SK-N-SH (cell line): ENCODE measurements around the gene PELI1. TPM values are rescaled to one million over a fixed set of nuclear protein-coding genes. Genes with fewer than 3 reads are reported as not detected.

Experiments used
- CTCF ChIA-PET: fragments of 300-600, 350-600 bp; formaldehyde crosslinking; extraction: SDS; loops from one replicate; lab custom pipeline; 2021; lab: Yijun Ruan, JAX
- POLR2A ChIA-PET: fragments of 350-600 bp; sonication (Branson Sonifier 250); formaldehyde crosslinking; extraction: SDS; loops from one replicate; lab custom pipeline; 2020; ENCODE audit warnings: antibody characterized with exemption, inconsistent platforms; lab: Yijun Ruan, JAX
- DNase-seq: peaks from one replicate; pipeline ENCODE4 v3.0.0; 2012
- H2AFZ ChIP-seq: fragments of 200-600 bp; sonication (generic); 2 replicates; pipeline ENCODE4 v1.8.1; 2016; ENCODE audit warnings: antibody characterized with exemption, mild to moderate bottlenecking, low read depth
- H3F3A ChIP-seq: fragments of 200-600 bp; sonication (generic); replicated peaks from 2 replicates; pipeline ENCODE3; 2016; ENCODE audit warnings: antibody characterized with exemption, mild to moderate bottlenecking; ENCODE audit not compliant: insufficient read depth
- H3K27ac ChIP-seq, 2 experiments: fragments of 200-500 bp in 1 of 2; fragments of 200-600 bp in 1 of 2; sonication (Bioruptor generic) in 1 of 2; sonication (generic), shearing (Covaris generic) in 1 of 2; 2 replicates each; pipeline versions ENCODE4 v1.5.1 to v1.6.1; 2014 to 2016; ENCODE audit warnings: low read depth in 2 of 2, inconsistent platforms in 1 of 2, low read length in 1 of 2, mild to moderate bottlenecking in 1 of 2, mixed read lengths in 1 of 2
- H3K27me3 ChIP-seq: fragments of 200-600 bp; sonication (generic), shearing (Covaris generic); 2 replicates; pipeline ENCODE4 v1.6.1; 2016; ENCODE audit warnings: mixed run types; ENCODE audit not compliant: insufficient read depth
- H3K36me3 ChIP-seq, 2 experiments: fragments of 200-500 bp in 1 of 2; fragments of 200-600 bp in 1 of 2; sonication (Bioruptor generic) in 1 of 2; sonication (generic) in 1 of 2; replicated peaks in 1 of 2; 2 replicates each; pipeline versions ENCODE3 to v1.5.1; 2014 to 2016; ENCODE audit warnings: low read length in 1 of 2, mild to moderate bottlenecking in 1 of 2; ENCODE audit not compliant: insufficient read depth in 2 of 2, control insufficient read depth in 1 of 2
- H3K4me1 ChIP-seq, 2 experiments: fragments of 200-500 bp in 1 of 2; fragments of 200-600 bp in 1 of 2; sonication (Bioruptor generic) in 1 of 2; sonication (generic), shearing (Covaris generic) in 1 of 2; 2 replicates each; pipeline versions ENCODE4 v1.5.1 to v1.6.1; 2014 to 2016; ENCODE audit warnings: low read depth in 1 of 2, low read length in 1 of 2, mixed run types in 1 of 2; ENCODE audit not compliant: insufficient read depth in 2 of 2, control insufficient read depth in 1 of 2
- H3K4me2 ChIP-seq: fragments of 200-600 bp; sonication (generic), shearing (Covaris generic); 2 replicates; pipeline ENCODE4 v1.6.1; 2017; ENCODE audit warnings: mixed run types
- H3K4me3 ChIP-seq, 2 experiments: fragments of 200-500 bp in 1 of 2; fragments of 200-600 bp in 1 of 2; sonication (Bioruptor generic) in 1 of 2; sonication (generic), shearing (Covaris generic) in 1 of 2; 2 replicates each; pipeline versions ENCODE4 v1.5.1 to v1.8.1; 2014 to 2016; ENCODE audit warnings: low read depth in 2 of 2, inconsistent platforms in 1 of 2, low read length in 1 of 2, mild to moderate bottlenecking in 1 of 2, mixed read lengths in 1 of 2, moderate library complexity in 1 of 2
- H3K79me2 ChIP-seq: fragments of 200-600 bp; sonication (generic); 2 replicates; pipeline ENCODE4 v1.8.1; 2017; ENCODE audit warnings: mild to moderate bottlenecking; ENCODE audit not compliant: insufficient read depth
- H3K9ac ChIP-seq: fragments of 200-600 bp; sonication (generic); 2 replicates; pipeline ENCODE4 v1.6.1; 2017; ENCODE audit warnings: mixed run types
- H3K9me2 ChIP-seq: fragments of 200-600 bp; sonication (generic); 2 replicates; pipeline ENCODE4 v1.6.1; 2017; ENCODE audit warnings: mixed run types
- H3K9me3 ChIP-seq: fragments of 200-600 bp; sonication (generic); 2 replicates; pipeline ENCODE4 v1.6.1; 2017; ENCODE audit warnings: mixed run types, mild to moderate bottlenecking, moderate library complexity
- H4K20me1 ChIP-seq: fragments of 200-600 bp; sonication (generic); 2 replicates; pipeline ENCODE4 v1.6.1; 2017; ENCODE audit warnings: mild to moderate bottlenecking, mixed run types; ENCODE audit not compliant: insufficient read depth
- EP300 ChIP-seq, 2 experiments: IDR thresholded peaks; 2 replicates each; pipeline versions ENCODE4 v1.4.0 to v1.6.1; 2012; ENCODE audit warnings: borderline replicate concordance in 1 of 2, low read depth in 1 of 2, low read length in 1 of 2
- FOXJ3 ChIP-seq: sonication (generic); formaldehyde crosslinking; IDR thresholded peaks from 2 replicates; pipeline ENCODE4 v1.5.1; 2020; ENCODE audit warnings: mild to moderate bottlenecking, missing genetic modification reagents
- GATA2 ChIP-seq: sonication (generic); formaldehyde crosslinking; IDR thresholded peaks from 2 replicates; pipeline ENCODE4 v1.5.0; 2020; ENCODE audit warnings: mild to moderate bottlenecking, missing genetic modification reagents
- PBX3 ChIP-seq: IDR thresholded peaks from 2 replicates; pipeline ENCODE4; 2012
- RAD21 ChIP-seq: IDR thresholded peaks from 2 replicates; pipeline ENCODE4 v1.6.1; 2012; ENCODE audit warnings: mild to moderate bottlenecking, low read length
- RCOR1 ChIP-seq: fragments of 150-350 bp; IDR thresholded peaks from 2 replicates; pipeline ENCODE4 v1.6.1; 2017; ENCODE audit warnings: antibody characterized with exemption, low read length
- RFX5 ChIP-seq: IDR thresholded peaks from 2 replicates; pipeline ENCODE4 v1.6.1; 2012; ENCODE audit warnings: mild to moderate bottlenecking, improper control_type of control experiment, low read length
- RXRA ChIP-seq: IDR thresholded peaks from 2 replicates; pipeline ENCODE4 v1.4.0; 2012; ENCODE audit warnings: low read depth, mild to moderate bottlenecking, borderline replicate concordance
- SMC3 ChIP-seq: IDR thresholded peaks from 2 replicates; pipeline ENCODE4 v1.6.1; 2012; ENCODE audit warnings: low read depth, low read length, improper control_type of control experiment
- TAF1 ChIP-seq: IDR thresholded peaks from 2 replicates; pipeline ENCODE4 v1.6.1; 2012; ENCODE audit warnings: low read depth, mild to moderate bottlenecking, low read length, moderate library complexity, borderline replicate concordance
- TEAD4 ChIP-seq: IDR thresholded peaks from 2 replicates; pipeline ENCODE4 v1.4.0; 2012; ENCODE audit warnings: mild to moderate bottlenecking, borderline replicate concordance; ENCODE audit not compliant: insufficient read depth
- ZBTB33 ChIP-seq: IDR thresholded peaks from 2 replicates; pipeline ENCODE4 v1.4.0; 2012; ENCODE audit warnings: low read depth, borderline replicate concordance
- WGBS: methylation state at CpG from one replicate; pipeline ENCODE4 v1.1.6; 2017; ENCODE audit warnings: low lambda C conversion rate; 5-methylcytosine and 5-hydroxymethylcytosine counted together
- polyA plus RNA-seq, 3 experiments: library from polyadenylated mRNA; depleted of rRNA; stranded (reverse); fragments of >200 nt; gene quantifications; 2 replicates each; pipeline ENCODE4 v1.2.3, GENCODE V29; 2012
- TF ChIP-seq, protein P1 (sequence below): IDR thresholded peaks from 2 replicates; pipeline ENCODE4 v1.4.0; 2012; ENCODE audit warnings: low read depth, borderline replicate concordance

Gene PELI1
- polyA plus RNA-seq, 1 of the 3 experiments (the other 2 are of a cell fraction), result 4.2 TPM

GRCh38 chr2:64049633-64050220, 94.5 kb downstream of the PELI1 start (continued):
- no peak for TF ChIP-seq TEAD4
- no peak for TF ChIP-seq FOXJ3 (CRISPR knock-in tag)
- peak; percentile 32; the same call in 1 of the 2 replicates for TF ChIP-seq RCOR1
- no peak for TF ChIP-seq PBX3
- peak; percentile 98 for TF ChIP-seq RAD21
- TF ChIP-seq TAF1, result no peak
- no peak for TF ChIP-seq EP300 (IDR thresholded peaks at IDR 0.05; ENCODE audit: borderline replicate concordance in 1 of 2, low read depth in 1 of 2, low read length in 1 of 2)
- TF ChIP-seq GATA2 (CRISPR knock-in tag), result no peak
- peak; percentile 94 for TF ChIP-seq SMC3
- TF ChIP-seq RFX5, result peak; percentile 33; the same call in 1 of the 2 replicates

GRCh38 chr2:64045938-64046337, 98.3 kb downstream of the PELI1 start:
- WGBS, result 86% methylated on average over 2 of the region's 2 CpGs

More at GRCh38 chr2:64045938-64046337, 98.3 kb downstream of the PELI1 start:
- CTCF ChIA-PET, result interaction anchor here (0.8 to 9.9 kb wide), 2 partner anchors 9 to 283 kb away, joined by 4 to 235 read pairs; no protein-coding TSS in a partner anchor
- H3K4me3 ChIP-seq, result no peak overlapping the region
- H3K36me3 ChIP-seq, result no peaks in the 10 kb centered on the region
- no peaks in the 10 kb centered on the region for H4K20me1 ChIP-seq
- H3K79me2 ChIP-seq, result no peaks in the 10 kb centered on the region
- TF ChIP-seq SMC3 (no peak), GATA2 (CRISPR knock-in tag) (no peak), ZBTB33 (no peak), RXRA (no peak), TAF1 (no peak), FOXJ3 (CRISPR knock-in tag) (no peak), RFX5 (no peak), TEAD4 (no peak)
- TF ChIP-seq, protein P1, sequence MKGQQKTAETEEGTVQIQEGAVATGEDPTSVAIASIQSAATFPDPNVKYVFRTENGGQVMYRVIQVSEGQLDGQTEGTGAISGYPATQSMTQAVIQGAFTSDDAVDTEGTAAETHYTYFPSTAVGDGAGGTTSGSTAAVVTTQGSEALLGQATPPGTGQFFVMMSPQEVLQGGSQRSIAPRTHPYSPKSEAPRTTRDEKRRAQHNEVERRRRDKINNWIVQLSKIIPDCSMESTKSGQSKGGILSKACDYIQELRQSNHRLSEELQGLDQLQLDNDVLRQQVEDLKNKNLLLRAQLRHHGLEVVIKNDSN, result no peak
- peaks cover 0 to 5% of the 10 kb centered on the region in 2 experiments; a peak in 1 of 4 replicates for H3K4me1 ChIP-seq
- H3K9me2 ChIP-seq, result no peaks in the 10 kb centered on the region
- H3K4me2 ChIP-seq, result no peak overlapping the region
- no peak overlapping the region for H2AFZ ChIP-seq
- no peaks in the 10 kb centered on the region for H3F3A ChIP-seq
- H3K27ac ChIP-seq, result no peak overlapping the region
- H3K9ac ChIP-seq, result no peak overlapping the region
- DNase-seq, result no peak
- H3K27me3 ChIP-seq, result no peaks in the 10 kb centered on the region
- no peaks in the 10 kb centered on the region for H3K9me3 ChIP-seq
- POLR2A ChIA-PET, result no interaction called here

Other genes with a start within 250 kb of the PELI1 start
- 5.3 and 8.0 TPM in 2 replicates for gene VPS54, start 125.0 kb downstream of the PELI1 start, polyA plus RNA-seq (2012; rRNA removed)